G401 (cell line): Measurements from ENCODE around the gene UAP1. TPM values are rescaled to one million over a fixed set of nuclear protein-coding genes. Genes with fewer than 3 reads are reported as not detected.
"Not testable (repeated sequence)": the region's sequence is repeated elsewhere in the genome, so short reads cannot be mapped to it uniquely, and the experiment has no call there.

ENCODE experiments used
- DNase-seq: peaks from one replicate; pipeline ENCODE4 v3.0.0-alpha.2; 2015; ENCODE audit warnings: low spot score
- in situ Hi-C: cut with HindIII; loops from 2 replicates; pipeline ENCODE4 v1.10.0; 2016; ENCODE audit warnings: low sequenced_read_pairs, mixed read lengths
- total RNA-seq: library from RNA; depleted of rRNA; stranded (reverse); fragments of >200 nt; shearing (Covaris generic); gene quantifications from 2 replicates; pipeline ENCODE4 v1.2.3, GENCODE V29; 2014

Gene UAP1
- total RNA-seq, 1 experiment from 2014 or later = 69.4 TPM

GRCh38 chr1:162599451-162599850 lies 37.9 kb downstream of the UAP1 start:
- in situ Hi-C loops = no loop called here
- no peak for DNase-seq

- DNase-seq, in situ Hi-C loops: not testable (repeated sequence)
These were observed 41.6 kb downstream of the UAP1 start for GRCh38 chr1:162603117-162603516.

GRCh38 chr1:162605225-162605927 lies 43.9 kb downstream of the UAP1 start:
- in situ Hi-C loops = no loop called here
- no peak for DNase-seq

GRCh38 chr1:162609306-162609705 lies 47.8 kb downstream of the UAP1 start:
- in situ Hi-C loops = no loop called here
- DNase-seq = peak; percentile 80

- DNase-seq = peak; percentile 27
- in situ Hi-C loops = no loop called here
These were observed 51.3 kb downstream of the UAP1 start for GRCh38 chr1:162612606-162613400.

- in situ Hi-C loops = no loop called here
- no peak for DNase-seq
These were observed 55.3 kb downstream of the UAP1 start for GRCh38 chr1:162616848-162617247.

GRCh38 chr1:162617513-162617912 lies 56.0 kb downstream of the UAP1 start:
- no peak for DNase-seq
- in situ Hi-C loops = no loop called here

- in situ Hi-C loops = no loop called here
These were observed 57.6 kb downstream of the UAP1 start for GRCh38 chr1:162619076-162619475.

GRCh38 chr1:162621256-162621655 lies 59.7 kb downstream of the UAP1 start:
- in situ Hi-C loops = no loop called here
- DNase-seq = no peak

More at GRCh38 chr1:162619076-162619475, 57.6 kb downstream of the UAP1 start:
- DNase-seq = no peak

GRCh38 chr1:162625679-162626078 lies 64.2 kb downstream of the UAP1 start:
- no peak for DNase-seq
- in situ Hi-C loops = no loop called here

GRCh38 chr1:162626094-162626493 lies 64.6 kb downstream of the UAP1 start:
- no peak for DNase-seq
- in situ Hi-C loops = no loop called here

- in situ Hi-C loops = no loop called here
These were observed 65.2 kb downstream of the UAP1 start for GRCh38 chr1:162626761-162627160.

GRCh38 chr1:162627662-162628296 lies 66.3 kb downstream of the UAP1 start:
- DNase-seq = peak; percentile 12
- in situ Hi-C loops = no loop called here

More at GRCh38 chr1:162626761-162627160, 65.2 kb downstream of the UAP1 start:
- no peak for DNase-seq

- in situ Hi-C loops = no loop called here
- DNase-seq = no peak
These were observed 67.6 kb downstream of the UAP1 start for GRCh38 chr1:162629077-162629627.

GRCh38 chr1:162629651-162630050 lies 68.1 kb downstream of the UAP1 start:
- DNase-seq = no peak
- in situ Hi-C loops = no loop called here

- DNase-seq = peak; percentile 58
- in situ Hi-C loops = no loop called here
These were observed 70.1 kb downstream of the UAP1 start for GRCh38 chr1:162631546-162632191.

GRCh38 chr1:162632217-162632666 lies 70.7 kb downstream of the UAP1 start, which contains the start of gene DDR2:
DDR2 (plus strand) TSS chr1:162632464; CDS start chr1:162719064, 86,600 bp downstream.
- peak; percentile 61 for DNase-seq
- in situ Hi-C loops = no loop called here

GRCh38 chr1:162632698-162633080 lies 71.2 kb downstream of the UAP1 start:
- in situ Hi-C loops = no loop called here
- no peak for DNase-seq
